Osteoblast (primary cell): ENCODE results near the gene FKTN. TPM values are rescaled to one million over a fixed set of nuclear protein-coding genes. Genes with fewer than 3 reads are reported as not detected.

ENCODE experiments used
- DNase-seq: peaks from one replicate; pipeline ENCODE4 v3.0.0; 2011; ENCODE audit warnings: low spot score, mixed read lengths; ENCODE audit not compliant: insufficient read length; ENCODE audit errors: missing footprints
- H2AFZ ChIP-seq: 2 replicates; pipeline ENCODE4 v1.6.0; 2011; ENCODE audit warnings: mild to moderate bottlenecking, low read length
- H3K27ac ChIP-seq: 2 replicates; pipeline ENCODE4 v1.5.1; 2011; ENCODE audit warnings: mild to moderate bottlenecking, low read depth, low read length, moderate library complexity
- H3K27me3 ChIP-seq: 2 replicates; pipeline ENCODE4 v1.6.0; 2012; ENCODE audit warnings: mild to moderate bottlenecking, control low read depth, inconsistent platforms, low read length, moderate library complexity; ENCODE audit not compliant: insufficient read depth
- H3K36me3 ChIP-seq: 2 replicates; pipeline ENCODE4 v1.5.1; 2011; ENCODE audit warnings: mild to moderate bottlenecking, low read length, control low read depth, moderate library complexity; ENCODE audit not compliant: insufficient read depth
- H3K4me1 ChIP-seq: 2 replicates; pipeline ENCODE4 v1.5.1; 2011; ENCODE audit warnings: mild to moderate bottlenecking, low read length, control low read depth, moderate library complexity; ENCODE audit not compliant: insufficient read depth
- H3K4me2 ChIP-seq: 2 replicates; pipeline ENCODE4 v1.6.0; 2011; ENCODE audit warnings: mild to moderate bottlenecking, low read length; ENCODE audit not compliant: insufficient read depth
- H3K4me3 ChIP-seq: fragments of 200-600 bp; sonication (generic); 3 replicates; pipeline ENCODE4 v1.5.1; 2012; ENCODE audit warnings: mild to moderate bottlenecking, low read length, inconsistent platforms; ENCODE audit not compliant: insufficient read depth
- H3K79me2 ChIP-seq: 2 replicates; pipeline ENCODE4 v1.6.0; 2012; ENCODE audit warnings: mild to moderate bottlenecking, low read length, control low read depth, inconsistent platforms; ENCODE audit not compliant: insufficient read depth
- H3K9me3 ChIP-seq: 2 replicates; pipeline ENCODE4 v1.5.1; 2011; ENCODE audit warnings: low read depth, low read length, control low read depth
- H4K20me1 ChIP-seq: 2 replicates; pipeline ENCODE4 v1.6.0; 2012; ENCODE audit warnings: mild to moderate bottlenecking, low read length, control low read depth; ENCODE audit not compliant: insufficient read depth
- CTCF ChIP-seq: IDR thresholded peaks from 2 replicates; pipeline ENCODE4 v1.5.1; 2011; ENCODE audit warnings: mild to moderate bottlenecking, low read depth, low read length, moderate library complexity; ENCODE audit errors: extremely low read depth
- total RNA-seq: library from RNA; depleted of rRNA; stranded (reverse); fragments of >200 nt; gene quantifications from 2 replicates; pipeline ENCODE4 v1.2.3, GENCODE V29; 2012

The FKTN gene
- total RNA-seq, 1 donor, result 21.0 TPM

DNA sequence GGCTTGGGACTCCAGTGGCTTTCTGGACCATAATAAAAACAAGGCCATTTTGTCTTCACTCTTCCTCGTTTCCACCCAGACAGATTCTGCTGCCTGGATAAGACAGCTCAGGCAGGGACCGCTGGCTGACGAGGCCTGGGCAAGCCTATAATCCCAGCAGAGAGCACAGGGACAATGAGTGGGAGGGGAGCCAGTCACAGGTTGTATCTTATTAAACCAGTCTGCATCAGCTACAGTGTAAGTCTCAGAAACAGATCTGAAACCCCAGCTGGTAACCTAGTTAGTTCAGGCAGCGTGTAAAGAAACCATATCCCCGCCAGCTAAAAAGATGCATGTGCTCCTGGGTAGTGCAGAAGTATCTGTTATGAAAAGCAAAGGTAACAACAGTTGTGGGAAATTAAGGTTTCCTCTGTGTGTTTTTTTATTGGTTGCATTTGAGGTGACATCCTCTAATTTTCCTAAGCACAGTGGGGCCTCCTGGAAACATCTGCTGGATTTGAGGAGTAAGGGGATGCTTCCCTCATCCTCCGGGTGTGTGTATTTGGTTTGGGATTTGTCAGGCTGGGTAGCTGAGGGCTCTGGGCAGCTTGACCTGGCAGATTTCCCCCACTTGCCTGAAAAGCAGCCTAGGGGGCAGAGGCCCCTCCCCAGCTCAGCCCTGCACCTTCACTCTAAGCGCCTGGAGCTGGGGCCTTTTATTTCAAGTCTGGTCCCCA, 89.1 kb downstream of the FKTN start:
- Histone ChIP-seq H4K20me1 (no peaks in the 10 kb centered on the region), H3K27ac (no peak overlapping the region), H3K4me1 (no peaks in the 10 kb centered on the region), H2AFZ (no peak overlapping the region), H3K36me3 (no peaks in the 10 kb centered on the region), H3K9me3 (no peaks in the 10 kb centered on the region), H3K79me2 (no peaks in the 10 kb centered on the region), H3K27me3 (no peaks in the 10 kb centered on the region), H3K4me3 (no peak overlapping the region), H3K4me2 (no peak overlapping the region)
- no peak for TF ChIP-seq CTCF
- no peak for DNase-seq

DNA sequence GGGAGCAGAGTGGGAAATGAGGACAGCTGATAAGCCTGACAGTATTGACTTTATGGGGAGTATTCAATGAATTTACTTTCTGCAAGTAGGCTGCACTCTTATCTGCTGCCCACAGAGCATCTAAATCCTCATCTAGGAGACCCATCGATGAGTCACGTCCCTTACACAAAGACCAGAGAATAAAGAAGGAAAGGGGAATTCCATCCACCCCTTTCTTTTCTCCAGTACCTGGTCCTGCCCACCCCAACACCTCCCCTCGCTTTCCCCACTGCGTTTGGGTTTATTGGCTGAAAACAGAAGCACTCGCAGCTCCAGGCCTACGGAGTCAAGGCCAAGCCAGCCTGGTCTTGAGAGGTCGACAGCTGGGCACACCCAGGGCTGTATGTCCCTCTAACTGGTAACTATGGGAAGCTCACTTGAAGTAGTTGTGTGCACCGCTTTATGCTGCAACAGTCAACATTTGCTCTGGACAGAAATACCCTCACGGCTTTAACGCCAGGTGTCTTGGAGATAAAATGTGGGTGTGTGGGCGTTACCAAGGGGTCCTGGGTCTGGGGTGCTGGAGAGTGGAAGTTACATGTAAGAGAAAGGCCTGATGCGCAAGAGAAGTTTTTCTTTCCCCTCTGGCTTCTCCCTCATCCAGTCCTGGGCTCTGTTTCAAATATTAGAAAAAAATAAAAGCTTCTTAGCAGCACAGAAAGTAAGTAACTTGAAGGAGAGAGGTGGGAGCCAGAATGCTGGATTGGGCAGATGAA, 89.8 kb downstream of the FKTN start:
- Histone ChIP-seq H3K4me2 (no peak overlapping the region), H3K79me2 (no peaks in the 10 kb centered on the region), H3K36me3 (no peaks in the 10 kb centered on the region), H3K9me3 (no peaks in the 10 kb centered on the region), H3K27ac (no peak overlapping the region), H4K20me1 (no peaks in the 10 kb centered on the region), H3K27me3 (no peaks in the 10 kb centered on the region), H3K4me3 (no peak overlapping the region), H3K4me1 (no peaks in the 10 kb centered on the region), H2AFZ (no peak overlapping the region)
- DNase-seq, result no peak
- no peak for TF ChIP-seq CTCF

DNA sequence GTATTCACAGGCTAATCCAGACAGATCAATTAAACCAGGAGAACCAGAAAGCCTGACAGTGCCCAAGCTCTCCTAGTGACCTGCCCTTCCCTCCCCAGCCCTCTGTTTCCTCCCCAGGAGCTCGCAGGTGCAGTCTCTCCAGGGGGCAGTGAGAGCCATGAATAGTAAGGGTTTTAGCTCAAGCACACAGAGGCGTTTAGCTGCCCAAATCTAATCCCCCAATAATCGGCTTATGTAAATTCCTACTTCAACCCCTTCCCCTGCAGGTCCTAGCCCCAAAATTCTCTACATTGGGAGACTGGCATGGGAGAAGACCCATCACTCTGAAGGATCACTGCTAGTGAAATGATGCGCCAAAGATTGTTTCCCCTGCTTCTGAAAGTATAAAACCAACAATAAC, 93.9 kb downstream of the FKTN start:
- Histone ChIP-seq H3K4me1 (no peaks in the 10 kb centered on the region), H3K4me3 (no peak overlapping the region), H2AFZ (no peak overlapping the region), H3K27me3 (peaks cover 15% of the 10 kb centered on the region), H3K27ac (no peak overlapping the region), H4K20me1 (no peaks in the 10 kb centered on the region), H3K4me2 (no peak overlapping the region), H3K79me2 (no peaks in the 10 kb centered on the region), H3K9me3 (no peaks in the 10 kb centered on the region), H3K36me3 (no peaks in the 10 kb centered on the region)
- no peak for TF ChIP-seq CTCF
- DNase-seq, result peak; percentile 72
